Measurements from ENCODE around the gene CD86. TPM values are rescaled to one million over a fixed set of nuclear protein-coding genes. Genes with fewer than 3 reads are reported as not detected.
A peak's percentile ranks its signal among the peaks of the same experiment; 100 is the strongest.

The CD86 gene
- total and polyA plus RNA-seq, 9 of the 15 experiments (the other 6 are each of a cell fraction or from before 2014, with no cell fraction given): 0.16 TPM; not detected in 8

- no peak overlapping the region for H3K4me3 ChIP-seq
- H3K9ac ChIP-seq (ENCODE audit: insufficient read depth in 1 of 2, low read depth in 2 of 2, low read length in 2 of 2): no peak overlapping the region
- H4K20me1 ChIP-seq (replicated peaks; ENCODE audit: control insufficient read depth, insufficient read depth, low read length): no peaks in the 10 kb centered on the region
- FAIRE-seq: no peak
- H3K9me1 ChIP-seq (ENCODE audit: control insufficient read depth, insufficient read depth, low read length): no peaks in the 10 kb centered on the region
- DNase-seq (ENCODE audit: extremely low read depth in 1 of 4, low spot score in 3 of 4): no peak
- BruUV-seq (replicated peaks): no TSS peak
- WGBS (ENCODE audit: insufficient coverage, low coverage, missing lambda C conversion rate): 19% methylated on average over 3 of the region's 3 CpGs
- no peak overlapping the region for H3K27ac ChIP-seq (ENCODE audit: extremely low read depth, low read depth, low read length)
- in situ Hi-C loops (cut with MboI): no loop called here
- ATAC-seq: no peak
- no peaks in the 10 kb centered on the region for H3K27me3 ChIP-seq (ENCODE audit: control insufficient read depth in 2 of 2, insufficient read depth in 2 of 2, low read length in 2 of 2)
- H3K4me1 ChIP-seq (replicated peaks in 1 of 2; ENCODE audit: control insufficient read depth in 2 of 2, insufficient read depth in 2 of 2, low read length in 2 of 2): no peaks in the 10 kb centered on the region
- no peaks in the 10 kb centered on the region for H3K36me3 ChIP-seq (ENCODE audit: control insufficient read depth, insufficient read depth, low read length)
- CTCF ChIA-PET (ENCODE audit: low intra/inter-chr PET ratio): no interaction called here
- no peaks in the 10 kb centered on the region for H3K79me2 ChIP-seq (ENCODE audit: control insufficient read depth, insufficient read depth, low read length)
- H3K4me2 ChIP-seq (ENCODE audit: insufficient read depth, low read length): no peak overlapping the region
- TF ChIP-seq JUND (IDR thresholded peaks at IDR 0.05; ENCODE audit: borderline replicate concordance, low read depth, low read length) (0 out of 2 replicates have a peak, but pooled peaks have one; percentile 22), JUND (tag; IDR thresholded peaks at IDR 0.05; ENCODE audit: borderline replicate concordance, low read depth, low read length) (no peak), SMAD3 (CRISPR knock-in tag; conservative IDR thresholded peaks at IDR 0.05) (no peak), MAFF (IDR thresholded peaks at IDR 0.05; ENCODE audit: low read length) (no peak), ZNF449 (CRISPR knock-in tag; IDR thresholded peaks at IDR 0.05) (no peak), SAFB (IDR thresholded peaks at IDR 0.05; ENCODE audit: borderline replicate concordance, low read depth, low read length) (no peak), TAL1 (IDR thresholded peaks at IDR 0.05) (no peak)
- TF ChIP-seq, protein P1, sequence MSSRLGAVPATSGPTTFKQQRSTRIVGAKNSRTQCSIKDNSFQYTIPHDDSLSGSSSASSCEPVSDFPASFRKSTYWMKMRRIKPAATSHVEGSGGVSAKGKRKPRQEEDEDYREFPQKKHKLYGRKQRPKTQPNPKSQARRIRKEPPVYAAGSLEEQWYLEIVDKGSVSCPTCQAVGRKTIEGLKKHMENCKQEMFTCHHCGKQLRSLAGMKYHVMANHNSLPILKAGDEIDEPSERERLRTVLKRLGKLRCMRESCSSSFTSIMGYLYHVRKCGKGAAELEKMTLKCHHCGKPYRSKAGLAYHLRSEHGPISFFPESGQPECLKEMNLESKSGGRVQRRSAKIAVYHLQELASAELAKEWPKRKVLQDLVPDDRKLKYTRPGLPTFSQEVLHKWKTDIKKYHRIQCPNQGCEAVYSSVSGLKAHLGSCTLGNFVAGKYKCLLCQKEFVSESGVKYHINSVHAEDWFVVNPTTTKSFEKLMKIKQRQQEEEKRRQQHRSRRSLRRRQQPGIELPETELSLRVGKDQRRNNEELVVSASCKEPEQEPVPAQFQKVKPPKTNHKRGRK (tag; IDR thresholded peaks at IDR 0.05): no peak
- TF ChIP-seq, protein P2, sequence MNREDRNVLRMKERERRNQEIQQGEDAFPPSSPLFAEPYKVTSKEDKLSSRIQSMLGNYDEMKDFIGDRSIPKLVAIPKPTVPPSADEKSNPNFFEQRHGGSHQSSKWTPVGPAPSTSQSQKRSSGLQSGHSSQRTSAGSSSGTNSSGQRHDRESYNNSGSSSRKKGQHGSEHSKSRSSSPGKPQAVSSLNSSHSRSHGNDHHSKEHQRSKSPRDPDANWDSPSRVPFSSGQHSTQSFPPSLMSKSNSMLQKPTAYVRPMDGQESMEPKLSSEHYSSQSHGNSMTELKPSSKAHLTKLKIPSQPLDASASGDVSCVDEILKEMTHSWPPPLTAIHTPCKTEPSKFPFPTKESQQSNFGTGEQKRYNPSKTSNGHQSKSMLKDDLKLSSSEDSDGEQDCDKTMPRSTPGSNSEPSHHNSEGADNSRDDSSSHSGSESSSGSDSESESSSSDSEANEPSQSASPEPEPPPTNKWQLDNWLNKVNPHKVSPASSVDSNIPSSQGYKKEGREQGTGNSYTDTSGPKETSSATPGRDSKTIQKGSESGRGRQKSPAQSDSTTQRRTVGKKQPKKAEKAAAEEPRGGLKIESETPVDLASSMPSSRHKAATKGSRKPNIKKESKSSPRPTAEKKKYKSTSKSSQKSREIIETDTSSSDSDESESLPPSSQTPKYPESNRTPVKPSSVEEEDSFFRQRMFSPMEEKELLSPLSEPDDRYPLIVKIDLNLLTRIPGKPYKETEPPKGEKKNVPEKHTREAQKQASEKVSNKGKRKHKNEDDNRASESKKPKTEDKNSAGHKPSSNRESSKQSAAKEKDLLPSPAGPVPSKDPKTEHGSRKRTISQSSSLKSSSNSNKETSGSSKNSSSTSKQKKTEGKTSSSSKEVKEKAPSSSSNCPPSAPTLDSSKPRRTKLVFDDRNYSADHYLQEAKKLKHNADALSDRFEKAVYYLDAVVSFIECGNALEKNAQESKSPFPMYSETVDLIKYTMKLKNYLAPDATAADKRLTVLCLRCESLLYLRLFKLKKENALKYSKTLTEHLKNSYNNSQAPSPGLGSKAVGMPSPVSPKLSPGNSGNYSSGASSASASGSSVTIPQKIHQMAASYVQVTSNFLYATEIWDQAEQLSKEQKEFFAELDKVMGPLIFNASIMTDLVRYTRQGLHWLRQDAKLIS (CRISPR knock-in tag; IDR thresholded peaks at IDR 0.05): no peak
- no peak overlapping the region for H2AFZ ChIP-seq (ENCODE audit: low read depth, low read length)
- intact Hi-C loops (cut with micrococcal nuclease): no loop called here
- no peaks in the 10 kb centered on the region for H3K9me3 ChIP-seq (replicated peaks; ENCODE audit: control insufficient read depth, insufficient read depth, low read depth, low read length)
- POLR2A ChIA-PET: interaction anchor here (0.6 kb wide), 1 partner anchor 935 kb away, joined by 3 read pairs; no protein-coding TSS in a partner anchor
These were observed 91.3 kb downstream of the CD86 start for GRCh38 chr3:122146466-122146865.
